GM20000 (cell line): ENCODE results near the gene MAGI2.

Experiments used
- DNase-seq: peaks from one replicate; pipeline ENCODE4 v3.0.0; 2012; ENCODE audit warnings: low spot score
- CTCF ChIP-seq: IDR thresholded peaks from 2 replicates; pipeline ENCODE4 v1.5.1; 2012; ENCODE audit warnings: mild to moderate bottlenecking, control low read depth; ENCODE audit errors: extremely low read depth, missing control alignments

Gene MAGI2

GRCh38 chr7:78924581-78924980 is 528.9 kb downstream of the MAGI2 start:
- no peak for DNase-seq
- no peak for TF ChIP-seq CTCF

GRCh38 chr7:78912781-78913180 is 540.7 kb downstream of the MAGI2 start:
- TF ChIP-seq CTCF: no peak

GRCh38 chr7:78906735-78907134 is 546.7 kb downstream of the MAGI2 start:
- DNase-seq: no peak
- TF ChIP-seq CTCF: no peak

More at GRCh38 chr7:78912781-78913180, 540.7 kb downstream of the MAGI2 start:
- no peak for DNase-seq

- TF ChIP-seq CTCF: no peak
- DNase-seq: no peak
Observed at GRCh38 chr7:78905436-78905835, 548.0 kb downstream of the MAGI2 start.

GRCh38 chr7:78904983-78905382 is 548.5 kb downstream of the MAGI2 start:
- TF ChIP-seq CTCF: no peak
- DNase-seq: no peak

GRCh38 chr7:78901566-78901965 is 551.9 kb downstream of the MAGI2 start:
- no peak for DNase-seq
- no peak for TF ChIP-seq CTCF

GRCh38 chr7:78900806-78901205 is 552.7 kb downstream of the MAGI2 start:
- TF ChIP-seq CTCF: no peak

More at GRCh38 chr7:78900806-78901205, 552.7 kb downstream of the MAGI2 start:
- DNase-seq: no peak
